ENCODE data around the gene RALGPS1. TPM values are rescaled to one million over a fixed set of nuclear protein-coding genes. Genes with fewer than 3 reads are reported as not detected.

RALGPS1 gene
- total and polyA plus RNA-seq, 2 of the 8 experiments (the other 6 are each of a cell fraction or from before 2014, with no cell fraction given) = 20.0 to 23.5 TPM

DNA sequence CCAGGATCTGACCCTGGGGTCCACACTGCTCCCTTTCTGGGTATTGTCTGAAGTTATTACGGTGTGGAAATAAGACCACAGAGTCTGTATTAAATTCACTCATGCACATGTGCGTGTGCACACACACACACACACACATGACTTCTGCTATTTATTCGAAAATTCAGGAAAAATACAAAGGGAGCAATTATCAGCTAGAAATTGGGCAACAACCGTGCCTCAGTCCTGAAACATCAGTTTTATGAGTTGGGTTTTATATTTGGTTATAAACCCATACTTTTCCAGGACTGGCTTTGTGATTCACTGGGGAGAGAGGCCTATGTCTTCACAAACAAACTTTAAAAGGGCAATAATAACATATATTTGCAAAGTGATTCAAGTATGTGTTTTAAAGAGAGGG is 117.7 kb downstream of the RALGPS1 start:
- Histone ChIP-seq H3K23ac (ENCODE audit: insufficient read length) (no peak overlapping the region), H2AK5ac (ENCODE audit: low read depth, low read length) (no peak overlapping the region), H3K27ac (ENCODE audit: low read depth, low read length) (no peak overlapping the region), H3K9ac (replicated peaks in 1 of 4; ENCODE audit: extremely low read depth in 1 of 4, low read depth in 3 of 4, low read length in 3 of 4) (no peak overlapping the region), H4K20me1 (replicated peaks in 1 of 2; ENCODE audit: control insufficient read depth in 1 of 2, insufficient read depth in 2 of 2, low read length in 2 of 2) (no peaks in the 10 kb centered on the region), H3K4ac (replicated peaks; ENCODE audit: insufficient read length, low read depth, low read length) (no peak overlapping the region), H3K4me3 (ENCODE audit: extremely low read depth in 1 of 4, insufficient read depth in 2 of 4, low read depth in 3 of 4, low read length in 4 of 4) (no peak overlapping the region), H3K18ac (ENCODE audit: extremely low read depth, low read length) (no peak overlapping the region), H3K4me2 (ENCODE audit: insufficient read depth in 1 of 2, low read depth in 2 of 2, low read length in 2 of 2) (no peak overlapping the region), H2BK5ac (ENCODE audit: low read depth, low read length) (no peak overlapping the region), H4K5ac (ENCODE audit: insufficient read length, low read depth, low read length) (no peak overlapping the region), H3K36me3 (ENCODE audit: control insufficient read depth in 2 of 4, insufficient read depth in 4 of 4, low read length in 3 of 4) (no peaks in the 10 kb centered on the region), H2BK120ac (replicated peaks; ENCODE audit: low read depth, low read length) (no peak overlapping the region), H4K8ac (ENCODE audit: extremely low read depth, insufficient read depth, low read length) (no peak overlapping the region), H3K9me3 (ENCODE audit: insufficient read depth in 2 of 2, low read depth in 1 of 2, low read length in 1 of 2) (no peaks in the 10 kb centered on the region), H2BK20ac (ENCODE audit: low read length) (no peak overlapping the region), H3K79me1 (ENCODE audit: low read depth, low read length) (no peaks in the 10 kb centered on the region), H2AFZ (ENCODE audit: low read length) (no peak overlapping the region), H3K27me3 (replicated peaks in 1 of 4; ENCODE audit: control insufficient read depth in 3 of 4, extremely low read depth in 1 of 4, insufficient read depth in 3 of 4, low read length in 3 of 4) (no peaks in the 10 kb centered on the region), H3K4me1 (replicated peaks in 1 of 4; ENCODE audit: control insufficient read depth in 3 of 4, insufficient read depth in 4 of 4, low read length in 3 of 4) (peaks cover 0 to 4% (median 2%) of the 10 kb centered on the region in 4 experiments; a peak in 2 of 7 replicates), H3K79me2 (ENCODE audit: control insufficient read depth in 1 of 2, insufficient read depth in 2 of 2, low read length in 2 of 2) (no peaks in the 10 kb centered on the region), H3K56ac (replicated peaks; ENCODE audit: insufficient read length, low read depth, low read length) (no peak overlapping the region), H3K23me2 (ENCODE audit: low read depth, low read length) (no peaks in the 10 kb centered on the region; the same call in 1 of the 2 replicates), H4K91ac (replicated peaks; ENCODE audit: insufficient read length, low read length) (no peak overlapping the region), H2BK15ac (ENCODE audit: low read length) (no peak overlapping the region), H3K14ac (ENCODE audit: insufficient read length) (no peak overlapping the region), H2BK12ac (ENCODE audit: low read depth, low read length) (no peak overlapping the region)
- CTCF ChIA-PET (ENCODE audit: partially characterized antibody) = no interaction called here
- WGBS, 2 experiments (ENCODE audit: extremely low coverage in 1 of 2, insufficient coverage in 1 of 2, insufficient read length in 1 of 2, insufficient replicate concordance in 2 of 2, low coverage in 1 of 2, low lambda C conversion rate in 2 of 2, missing lambda C conversion rate in 1 of 2) = 82% methylated on average over 4 of the region's 4 CpGs; no CpG with 5 or more reads in 1 of the 2 experiments
- POLR2A ChIA-PET (ENCODE audit: partially characterized antibody) = no interaction called here
- FAIRE-seq = no peak
- no peak for DNase-seq (ENCODE audit: low read depth in 1 of 2, low spot score in 2 of 2)
- TF ChIP-seq MAFK (IDR thresholded peaks at IDR 0.05; ENCODE audit: low read depth, low read length) (no peak), KDM4A (IDR thresholded peaks at IDR 0.05; ENCODE audit: low read depth, low read length, severe bottlenecking) (no peak), SP2 (IDR thresholded peaks at IDR 0.05; ENCODE audit: low read length) (no peak), CTBP2 (IDR thresholded peaks at IDR 0.05; ENCODE audit: borderline replicate concordance, insufficient read depth, insufficient read length, low read length) (no peak), FOSL1 (IDR thresholded peaks at IDR 0.05; ENCODE audit: insufficient read depth, low read depth, low read length) (no peak), CEBPB (IDR thresholded peaks at IDR 0.05; ENCODE audit: low read depth, low read length) (no peak), RNF2 (IDR thresholded peaks at IDR 0.05; ENCODE audit: borderline replicate concordance, low read depth, low read length, missing control alignments, poor library complexity, severe bottlenecking) (no peak), CHD2 (IDR thresholded peaks at IDR 0.05; ENCODE audit: low read length) (no peak), HDAC6 (IDR thresholded peaks at IDR 0.05; ENCODE audit: low read depth, low read length) (no peak)
- TF ChIP-seq, protein P1, sequence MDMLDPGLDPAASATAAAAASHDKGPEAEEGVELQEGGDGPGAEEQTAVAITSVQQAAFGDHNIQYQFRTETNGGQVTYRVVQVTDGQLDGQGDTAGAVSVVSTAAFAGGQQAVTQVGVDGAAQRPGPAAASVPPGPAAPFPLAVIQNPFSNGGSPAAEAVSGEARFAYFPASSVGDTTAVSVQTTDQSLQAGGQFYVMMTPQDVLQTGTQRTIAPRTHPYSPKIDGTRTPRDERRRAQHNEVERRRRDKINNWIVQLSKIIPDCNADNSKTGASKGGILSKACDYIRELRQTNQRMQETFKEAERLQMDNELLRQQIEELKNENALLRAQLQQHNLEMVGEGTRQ (IDR thresholded peaks at IDR 0.05; ENCODE audit: low read length) = no peak

Data from H1 (cell line).